Endometrium (tissue), 2 donors: Measurements from ENCODE around the gene TOX3.

Experiments
- FAIRE-seq: peaks from 2 replicates; lab custom pipeline; 2012; peaks lifted over from hg19 to GRCh38; lab: Jason Lieb, UNC
- donor health status: control.
- donor health status: control.

The TOX3 gene

GRCh38 chr16:52563767-52564611, 17.0 kb upstream of the TOX3 start:
- FAIRE-seq, result no peak

GRCh38 chr16:52562770-52563169, 15.8 kb upstream of the TOX3 start:
- no peak for FAIRE-seq

GRCh38 chr16:52561910-52562741, 15.2 kb upstream of the TOX3 start:
- FAIRE-seq, result no peak

- FAIRE-seq, result no peak
Observed at GRCh38 chr16:52558448-52558847, 11.5 kb upstream of the TOX3 start.

- no peak for FAIRE-seq
Observed at GRCh38 chr16:52557236-52557635, 10.3 kb upstream of the TOX3 start.

GRCh38 chr16:52556083-52556482, 9.1 kb upstream of the TOX3 start:
- no peak for FAIRE-seq

GRCh38 chr16:52555572-52555971, 8.6 kb upstream of the TOX3 start:
- FAIRE-seq, result no peak

- no peak for FAIRE-seq
Observed at GRCh38 chr16:52554334-52554733, 7.4 kb upstream of the TOX3 start.

- FAIRE-seq, result no peak
Observed at GRCh38 chr16:52553322-52553721, 6.4 kb upstream of the TOX3 start.

GRCh38 chr16:52552643-52553042, 5.7 kb upstream of the TOX3 start:
- FAIRE-seq, result no peak

- FAIRE-seq, result no peak
Observed at GRCh38 chr16:52549011-52549692, 2.2 kb upstream of the TOX3 start.

GRCh38 chr16:52548261-52549010, 1.5 kb upstream of the TOX3 start:
- FAIRE-seq, result no peak

- FAIRE-seq, result no peak
Observed at GRCh38 chr16:52547834-52548215, 882 bp upstream of the TOX3 start.

GRCh38 chr16:52546291-52547003, 496 bp downstream of the TOX3 start:
- FAIRE-seq, result no peak

- FAIRE-seq, result no peak
Observed at GRCh38 chr16:52545898-52546266, 1.1 kb downstream of the TOX3 start.

- FAIRE-seq, result no peak
Observed at GRCh38 chr16:52545222-52545897, 1.6 kb downstream of the TOX3 start.

GRCh38 chr16:52544703-52545102, 2.2 kb downstream of the TOX3 start:
- FAIRE-seq, result no peak

GRCh38 chr16:52543654-52544053, 3.3 kb downstream of the TOX3 start:
- no peak for FAIRE-seq

- FAIRE-seq, result no peak
Observed at GRCh38 chr16:52540910-52541309, 6.0 kb downstream of the TOX3 start.

- peak; percentile 60 for FAIRE-seq
Observed at GRCh38 chr16:52539191-52539590, 7.8 kb downstream of the TOX3 start.

- FAIRE-seq, result no peak
Observed at GRCh38 chr16:52538511-52538910, 8.4 kb downstream of the TOX3 start.
